ENCODE results near the gene LHFPL2. TPM values are rescaled to one million over a fixed set of nuclear protein-coding genes. Genes with fewer than 3 reads are reported as not detected.

Gene LHFPL2
- total and polyA plus RNA-seq, 2 donors (not counting 1 experiment from before 2014, with no cell fraction given): 3.8 to 35.5 TPM

DNA sequence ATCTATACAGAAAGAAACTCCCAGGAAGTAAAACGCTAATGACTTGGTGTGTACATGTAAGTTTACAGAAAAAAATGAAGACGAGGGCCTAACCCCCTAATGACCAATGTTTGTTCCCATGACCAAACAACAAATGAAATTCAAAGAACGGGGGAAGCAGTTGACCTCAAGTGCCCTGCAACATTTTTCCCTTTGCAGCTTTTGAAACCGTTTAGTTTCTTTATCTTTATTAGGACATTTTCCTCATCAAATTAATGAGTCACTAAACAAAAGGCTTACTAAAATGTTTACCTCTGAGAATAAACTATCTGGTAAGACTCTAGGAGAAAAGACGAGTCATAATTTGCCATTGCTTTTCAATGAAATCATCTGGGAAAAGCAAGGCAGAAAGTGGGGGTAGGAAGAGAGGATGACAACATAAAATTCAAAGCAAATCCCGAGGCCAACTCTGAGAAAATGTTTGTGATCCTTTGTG, 57.4 kb downstream of the LHFPL2 start:
- TF ChIP-seq EZH2 (IDR thresholded peaks at IDR 0.05; ENCODE audit: borderline replicate concordance, insufficient read depth, low read depth, low read length, poor library complexity, severe bottlenecking): no peak
- TF ChIP-seq, protein P1, sequence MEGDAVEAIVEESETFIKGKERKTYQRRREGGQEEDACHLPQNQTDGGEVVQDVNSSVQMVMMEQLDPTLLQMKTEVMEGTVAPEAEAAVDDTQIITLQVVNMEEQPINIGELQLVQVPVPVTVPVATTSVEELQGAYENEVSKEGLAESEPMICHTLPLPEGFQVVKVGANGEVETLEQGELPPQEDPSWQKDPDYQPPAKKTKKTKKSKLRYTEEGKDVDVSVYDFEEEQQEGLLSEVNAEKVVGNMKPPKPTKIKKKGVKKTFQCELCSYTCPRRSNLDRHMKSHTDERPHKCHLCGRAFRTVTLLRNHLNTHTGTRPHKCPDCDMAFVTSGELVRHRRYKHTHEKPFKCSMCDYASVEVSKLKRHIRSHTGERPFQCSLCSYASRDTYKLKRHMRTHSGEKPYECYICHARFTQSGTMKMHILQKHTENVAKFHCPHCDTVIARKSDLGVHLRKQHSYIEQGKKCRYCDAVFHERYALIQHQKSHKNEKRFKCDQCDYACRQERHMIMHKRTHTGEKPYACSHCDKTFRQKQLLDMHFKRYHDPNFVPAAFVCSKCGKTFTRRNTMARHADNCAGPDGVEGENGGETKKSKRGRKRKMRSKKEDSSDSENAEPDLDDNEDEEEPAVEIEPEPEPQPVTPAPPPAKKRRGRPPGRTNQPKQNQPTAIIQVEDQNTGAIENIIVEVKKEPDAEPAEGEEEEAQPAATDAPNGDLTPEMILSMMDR (IDR thresholded peaks at IDR 0.05): no peak
- Mint-ChIP-seq H3K4me3 (no peak overlapping the region), H3K27me3 (no peaks in the 10 kb centered on the region), H3K4me1 (peaks cover 20% of the 10 kb centered on the region), H3K27ac (no peak overlapping the region), H3K9me3 (ENCODE audit: insufficient read depth) (no peaks in the 10 kb centered on the region)
- intact Hi-C loops (cut with micrococcal nuclease): no loop called here
- Histone ChIP-seq H3K79me2 (ENCODE audit: control insufficient read depth, insufficient read depth, low read length) (no peaks in the 10 kb centered on the region), H2AFZ (ENCODE audit: insufficient read depth, low read depth, low read length, poor library complexity, severe bottlenecking) (no peak overlapping the region), H3K4me2 (replicated peaks; ENCODE audit: low read depth, low read length, poor library complexity, severe bottlenecking) (no peak overlapping the region), H3K27me3 (replicated peaks in 1 of 4; ENCODE audit: control extremely low read depth in 1 of 4, control insufficient read depth in 3 of 4, insufficient read depth in 4 of 4, low read length in 3 of 4) (no peaks in the 10 kb centered on the region), H3K9ac (ENCODE audit: low read length) (no peak overlapping the region), H4K20me1 (ENCODE audit: control insufficient read depth, insufficient read depth, low read length, poor library complexity, severe bottlenecking) (no peaks in the 10 kb centered on the region), H3K9me3 (ENCODE audit: control extremely low read depth in 1 of 3, control insufficient read depth in 2 of 3, insufficient read depth in 1 of 3, low read length in 2 of 3) (no peaks in the 10 kb centered on the region), H3K27ac (ENCODE audit: low read length in 2 of 2) (no peak overlapping the region), H3K4me1 (ENCODE audit: control insufficient read depth in 2 of 2, insufficient read depth in 2 of 2, low read length in 2 of 2) (peaks cover 9 to 14% of the 10 kb centered on the region in 2 donors), H3K4me3 (ENCODE audit: control extremely low read depth in 1 of 5, extremely low read depth in 1 of 5, insufficient read depth in 1 of 5, low read depth in 2 of 5, low read length in 4 of 5) (no peak overlapping the region), H3K36me3 (replicated peaks in 1 of 2; ENCODE audit: control extremely low read depth in 1 of 2, control insufficient read depth in 1 of 2, extremely low read depth in 1 of 2, insufficient read depth in 2 of 2, low read length in 1 of 2) (no peaks in the 10 kb centered on the region)
- ATAC-seq (ENCODE audit: low read depth) (no peak), DNase-seq (no peak)
- 82% methylated on average over 3 of the region's 6 CpGs for WGBS (ENCODE audit: insufficient coverage)
- POLR2A ChIA-PET: no interaction called here
- CTCF ChIA-PET: no interaction called here

GRCh38 chr5:78589923-78590322, 58.6 kb downstream of the LHFPL2 start:
- WGBS (ENCODE audit: insufficient coverage): 100% methylated on average over 1 of the region's 5 CpGs
- H3K9ac ChIP-seq (ENCODE audit: low read length): no peak overlapping the region
- H3K27ac ChIP-seq (ENCODE audit: low read length in 2 of 2): no peak overlapping the region
- ATAC-seq (ENCODE audit: low read depth) (no peak), DNase-seq (no peak)
- peaks cover 0 to 5% (median 0%) of the 10 kb centered on the region in 3 donors for H3K9me3 ChIP-seq (ENCODE audit: control extremely low read depth in 1 of 3, control insufficient read depth in 2 of 3, insufficient read depth in 1 of 3, low read length in 2 of 3)
- Mint-ChIP-seq H3K27me3 (no peaks in the 10 kb centered on the region), H3K27ac (no peak overlapping the region), H3K9me3 (ENCODE audit: insufficient read depth) (no peaks in the 10 kb centered on the region), H3K4me1 (peaks cover 20% of the 10 kb centered on the region), H3K4me3 (no peak overlapping the region)
- H3K4me2 ChIP-seq (replicated peaks; ENCODE audit: low read depth, low read length, poor library complexity, severe bottlenecking): no peak overlapping the region
- POLR2A ChIA-PET: interaction anchor here (0.5 to 1.1 kb wide), 2 partner anchors 13 to 544 kb away, joined by 5 to 7 read pairs; no protein-coding TSS in a partner anchor
- H3K79me2 ChIP-seq (ENCODE audit: control insufficient read depth, insufficient read depth, low read length): no peaks in the 10 kb centered on the region
- no peaks in the 10 kb centered on the region for H4K20me1 ChIP-seq (ENCODE audit: control insufficient read depth, insufficient read depth, low read length, poor library complexity, severe bottlenecking)
- H3K4me3 ChIP-seq (ENCODE audit: control extremely low read depth in 1 of 5, extremely low read depth in 1 of 5, insufficient read depth in 1 of 5, low read depth in 2 of 5, low read length in 4 of 5): no peak overlapping the region
- intact Hi-C loops (cut with micrococcal nuclease): no loop called here
- peaks cover 9 to 14% of the 10 kb centered on the region in 2 donors for H3K4me1 ChIP-seq (ENCODE audit: control insufficient read depth in 2 of 2, insufficient read depth in 2 of 2, low read length in 2 of 2)
- peaks cover 0 to 1% of the 10 kb centered on the region in 2 experiments for H3K36me3 ChIP-seq (replicated peaks in 1 of 2; ENCODE audit: control extremely low read depth in 1 of 2, control insufficient read depth in 1 of 2, extremely low read depth in 1 of 2, insufficient read depth in 2 of 2, low read length in 1 of 2)
- no peak overlapping the region for H2AFZ ChIP-seq (ENCODE audit: insufficient read depth, low read depth, low read length, poor library complexity, severe bottlenecking)
- TF ChIP-seq, protein P1 (IDR thresholded peaks at IDR 0.05): no peak
- no peak for TF ChIP-seq EZH2 (IDR thresholded peaks at IDR 0.05; ENCODE audit: borderline replicate concordance, insufficient read depth, low read depth, low read length, poor library complexity, severe bottlenecking)
- CTCF ChIA-PET: interaction anchor here (0.6 to 0.9 kb wide), 2 partner anchors 374 to 543 kb away, joined by 3 read pairs; no protein-coding TSS in a partner anchor
- no peaks in the 10 kb centered on the region for H3K27me3 ChIP-seq (replicated peaks in 1 of 4; ENCODE audit: control extremely low read depth in 1 of 4, control insufficient read depth in 3 of 4, insufficient read depth in 4 of 4, low read length in 3 of 4)
